HG03025 (cell line): Measurements from ENCODE around the gene FAM53B.

Experiments used
- ATAC-seq: cut with Tn5 transposase; IDR thresholded peaks from one replicate; pipeline ENCODE4 v1.9.1; 2021; ENCODE audit warnings: mild to moderate bottlenecking, moderate library complexity; ENCODE audit not compliant: unreplicated experiment, low FRiP score

FAM53B gene

DNA sequence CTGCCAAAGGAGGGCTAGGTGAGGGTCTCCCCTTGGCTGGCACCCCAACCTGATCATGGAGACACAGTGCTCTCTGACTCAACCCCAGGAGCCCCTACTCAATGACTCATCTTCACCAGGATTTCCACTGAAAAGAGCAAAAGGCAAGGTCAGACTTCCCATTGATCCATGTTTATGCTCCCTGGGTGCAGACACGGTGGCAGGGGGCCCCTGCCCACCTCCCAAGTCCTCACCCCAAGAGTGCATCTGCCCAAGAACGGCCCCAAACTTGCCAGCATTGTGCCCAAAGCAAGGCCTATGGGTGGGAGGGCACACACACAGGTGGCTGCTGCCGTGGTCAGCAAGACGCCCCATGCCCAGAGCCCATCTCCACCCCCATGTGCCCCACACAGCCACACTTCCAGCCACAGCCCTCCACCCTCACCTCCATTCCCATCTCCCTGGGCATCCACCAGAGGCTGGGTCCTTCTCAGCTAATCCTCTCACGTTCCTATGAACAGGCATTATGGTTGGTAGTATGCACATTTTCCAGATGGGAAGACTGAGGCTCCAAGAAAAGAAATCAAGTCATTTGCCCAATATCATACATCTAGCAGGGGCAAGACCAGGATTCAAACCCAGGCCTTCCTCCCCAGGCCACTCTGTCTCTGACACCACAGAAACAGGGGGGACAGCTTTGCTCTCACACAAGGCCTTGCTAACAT lies 31.3 kb downstream of the FAM53B start:
- no peak for ATAC-seq

DNA sequence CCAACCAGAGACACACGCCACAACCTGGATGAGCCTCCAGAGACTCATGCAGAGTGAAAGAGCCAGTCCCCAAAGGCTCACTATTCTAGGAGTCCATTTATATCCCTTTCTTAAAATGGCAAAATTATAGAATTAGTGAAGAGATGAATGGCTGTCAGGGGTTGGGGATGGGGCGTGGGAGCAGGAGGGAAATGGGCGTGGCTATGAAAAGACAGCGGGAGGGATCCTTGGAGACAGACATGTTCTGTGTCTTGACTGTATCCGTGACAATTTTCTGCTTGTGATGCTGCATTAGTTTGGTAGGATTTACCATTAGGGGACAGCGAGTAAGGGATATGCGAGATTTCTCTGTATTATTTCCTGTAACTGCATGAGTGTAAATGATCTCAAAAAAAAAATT lies 33.0 kb downstream of the FAM53B start:
- no peak for ATAC-seq

DNA sequence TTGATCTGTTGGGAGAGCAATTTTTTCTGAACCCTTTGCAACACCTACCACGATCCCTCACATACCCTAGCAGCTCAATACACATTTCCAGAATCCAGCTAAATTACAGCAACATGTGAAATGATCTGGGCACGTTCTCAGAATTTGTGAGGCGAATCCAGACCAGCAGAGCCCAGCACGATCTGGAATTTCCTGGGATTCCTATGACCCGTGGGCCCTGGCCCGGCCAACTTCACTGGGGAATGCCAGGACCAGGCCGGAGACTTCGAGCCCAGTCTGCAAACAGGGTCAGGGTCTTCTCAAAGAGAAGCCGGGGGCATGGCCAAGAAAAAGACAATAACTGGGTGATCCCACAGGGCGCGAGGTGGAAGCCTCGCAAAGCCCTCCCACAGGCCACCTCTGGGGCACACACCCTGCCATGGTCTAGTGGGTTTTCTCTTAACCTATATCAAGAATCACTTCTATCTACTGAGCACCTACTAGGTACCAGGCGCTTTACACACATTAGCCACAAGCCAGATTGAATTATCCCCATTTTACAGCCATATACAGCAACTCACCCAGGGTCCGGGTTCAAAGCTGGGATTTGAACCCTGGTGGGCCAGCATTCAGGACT lies 33.8 kb downstream of the FAM53B start:
- ATAC-seq: no peak

DNA sequence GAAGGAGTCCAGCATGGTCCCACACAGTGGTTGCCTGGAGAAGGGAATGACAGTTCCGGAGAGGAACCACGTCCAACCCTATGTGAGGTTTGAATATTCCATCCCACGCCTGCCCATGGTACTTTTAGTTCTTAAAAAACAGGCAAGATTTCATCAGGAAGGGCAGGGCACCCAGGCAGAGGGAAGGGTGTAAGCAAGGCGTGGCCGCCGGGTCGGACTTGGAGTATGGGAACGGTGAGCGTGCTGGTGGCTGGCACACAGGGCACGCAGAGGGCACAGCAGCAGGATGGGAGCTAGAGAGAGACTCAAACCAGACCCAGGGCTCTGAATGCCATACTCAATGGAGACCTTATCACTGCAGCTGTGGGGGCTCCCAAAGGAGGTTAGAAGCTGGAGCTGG lies 34.3 kb downstream of the FAM53B start:
- no peak for ATAC-seq

DNA sequence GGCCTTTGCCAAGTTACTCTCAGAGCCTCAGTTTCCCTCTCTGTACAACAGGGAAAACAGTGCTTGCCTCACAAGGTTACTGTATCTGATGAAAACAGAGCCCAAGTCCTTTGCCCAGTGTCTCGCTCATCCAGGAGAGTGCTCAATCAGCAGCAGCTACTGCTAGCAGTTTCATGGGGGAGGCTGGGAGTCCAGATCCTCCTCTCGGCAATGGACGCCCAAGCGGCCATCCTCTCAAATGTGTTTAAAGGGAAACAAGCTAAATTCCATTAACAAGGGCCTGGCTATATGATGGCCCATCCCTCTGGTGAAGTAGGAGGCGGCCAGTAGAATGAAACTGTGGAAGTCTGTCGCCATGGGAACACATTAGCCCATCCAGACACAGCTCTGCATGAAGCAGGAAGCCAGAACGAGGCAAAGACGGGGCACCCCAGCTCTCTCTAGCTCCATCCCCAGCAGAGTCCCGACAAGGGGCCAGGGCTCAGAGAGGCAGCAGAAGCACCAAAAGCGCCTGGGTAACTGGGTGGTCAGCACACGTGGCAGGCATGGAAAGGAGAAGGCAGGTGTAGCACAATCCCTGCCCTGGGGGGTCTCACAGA lies 35.2 kb downstream of the FAM53B start:
- ATAC-seq: no peak

DNA sequence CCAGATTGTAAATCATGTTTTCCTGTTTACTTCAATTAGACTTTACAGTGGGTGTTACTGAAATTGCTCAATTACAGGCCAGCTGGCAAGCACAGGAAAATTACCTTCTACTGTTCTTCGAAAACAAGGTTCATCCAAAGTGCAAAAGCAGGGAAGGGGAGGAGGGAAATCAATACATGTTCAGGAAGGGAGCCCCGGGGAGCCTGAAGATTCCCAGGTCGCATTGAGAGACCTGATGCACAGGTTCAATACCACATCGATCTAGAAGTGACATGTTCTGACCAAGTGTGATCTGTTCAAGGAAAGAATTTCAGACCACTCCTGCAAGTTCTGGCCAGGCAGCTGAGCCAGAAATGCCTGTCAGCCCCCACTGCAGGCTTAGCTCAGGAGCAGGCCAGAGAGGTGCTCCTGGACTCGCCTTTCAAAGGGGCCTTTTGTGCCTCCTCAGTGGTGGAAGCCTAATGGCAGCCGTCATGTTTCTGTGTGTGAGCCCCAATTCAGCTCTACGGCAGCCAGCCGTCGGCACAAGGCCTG lies 35.9 kb downstream of the FAM53B start:
- ATAC-seq: no peak

DNA sequence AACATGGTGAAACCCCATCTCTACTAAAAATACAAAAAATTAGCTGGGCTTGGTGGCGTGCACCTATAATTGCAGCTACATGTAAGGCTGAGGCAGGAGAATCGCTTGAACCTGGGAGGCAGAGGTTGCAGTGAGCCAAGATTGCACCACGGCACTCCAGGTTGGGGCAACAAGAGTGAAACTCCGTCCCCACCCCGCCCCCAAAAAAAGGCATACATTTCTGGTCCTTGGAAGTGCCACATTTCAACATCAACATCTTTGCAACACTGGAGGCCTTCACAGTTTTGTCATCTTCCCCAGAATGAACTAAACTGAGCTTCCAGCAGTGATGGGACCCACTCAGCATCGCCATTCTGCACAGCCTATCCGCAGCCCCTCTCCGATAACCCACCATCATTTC lies 36.6 kb downstream of the FAM53B start:
- ATAC-seq: no peak

DNA sequence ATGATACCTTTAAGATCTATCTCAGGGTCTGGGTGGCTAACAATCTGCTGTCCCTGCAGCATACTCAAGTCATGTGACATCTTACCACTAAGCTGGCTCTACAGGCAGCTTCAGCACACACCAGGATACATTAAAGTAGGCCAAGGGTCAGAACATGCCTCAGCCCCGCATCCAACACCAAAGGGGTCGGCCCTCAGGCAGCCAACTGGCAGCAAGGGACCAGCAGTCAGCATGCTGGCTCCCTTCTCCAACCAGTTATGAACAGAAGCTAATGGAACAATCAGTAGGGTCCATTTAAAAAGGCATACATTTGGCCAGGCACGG lies 37.1 kb downstream of the FAM53B start:
- no peak for ATAC-seq

DNA sequence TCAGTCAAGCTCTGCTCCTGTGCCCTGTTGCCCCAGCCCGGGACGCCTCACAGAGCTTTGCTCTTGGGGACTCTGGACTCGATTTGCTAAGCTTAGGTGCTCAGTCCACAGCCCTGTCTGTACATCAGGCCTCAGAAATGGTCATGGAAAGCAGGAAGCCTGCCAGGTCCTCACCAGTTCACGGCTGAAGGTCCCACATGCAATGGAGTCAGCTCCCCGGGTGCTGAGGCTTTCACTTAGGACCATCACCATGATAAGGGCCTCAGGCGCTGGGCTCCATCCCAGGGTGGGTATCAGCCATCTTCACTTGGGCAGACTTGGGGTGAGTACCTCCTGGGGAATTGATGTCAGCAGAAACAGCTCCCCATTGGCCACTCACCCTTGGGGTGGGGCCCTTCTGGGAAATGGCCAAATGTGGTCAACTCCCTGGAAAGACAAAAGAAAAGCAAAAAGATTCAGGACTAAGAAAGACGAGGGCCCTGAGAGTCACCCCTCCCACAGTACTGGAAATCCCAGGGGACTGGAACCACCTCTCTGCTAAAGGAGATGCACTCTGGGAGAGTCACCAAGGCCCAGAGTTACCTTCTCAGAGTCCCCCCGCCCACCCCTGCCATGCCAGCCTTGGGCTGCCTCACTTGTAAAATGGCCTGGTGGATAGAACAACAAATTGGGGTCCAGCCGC lies 37.6 kb downstream of the FAM53B start:
- ATAC-seq: no peak

DNA sequence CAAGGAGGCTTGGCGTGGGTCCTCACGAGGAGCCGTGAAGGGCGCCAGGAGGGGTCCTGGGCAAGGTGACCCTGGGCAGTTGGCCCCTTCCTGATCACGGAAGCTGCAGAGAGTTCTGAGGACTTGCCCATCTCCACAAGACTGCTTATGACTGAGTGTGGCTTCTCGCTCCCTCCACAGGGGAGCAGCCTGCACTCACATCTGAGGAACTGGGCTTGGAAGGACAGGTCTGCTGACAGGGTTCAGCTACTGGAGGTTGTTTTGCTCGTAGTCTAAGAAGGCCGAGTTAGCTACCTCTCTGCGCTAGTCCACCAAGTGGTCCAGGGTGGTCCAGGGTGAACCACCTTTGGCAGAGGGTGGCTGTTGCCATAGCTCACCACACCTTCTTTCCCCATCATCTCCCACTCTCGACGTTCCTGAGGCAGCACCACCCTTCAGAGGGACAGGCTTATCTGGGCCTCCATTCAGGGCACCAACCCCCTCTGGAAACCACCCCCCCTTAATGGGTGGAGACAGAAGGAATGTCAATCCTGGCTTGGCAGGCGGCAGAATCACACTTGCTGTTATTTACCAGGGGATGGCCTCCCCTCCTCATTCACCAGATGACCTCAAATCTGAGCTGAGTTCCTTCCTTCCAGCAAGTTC lies 38.2 kb downstream of the FAM53B start:
- no peak for ATAC-seq

DNA sequence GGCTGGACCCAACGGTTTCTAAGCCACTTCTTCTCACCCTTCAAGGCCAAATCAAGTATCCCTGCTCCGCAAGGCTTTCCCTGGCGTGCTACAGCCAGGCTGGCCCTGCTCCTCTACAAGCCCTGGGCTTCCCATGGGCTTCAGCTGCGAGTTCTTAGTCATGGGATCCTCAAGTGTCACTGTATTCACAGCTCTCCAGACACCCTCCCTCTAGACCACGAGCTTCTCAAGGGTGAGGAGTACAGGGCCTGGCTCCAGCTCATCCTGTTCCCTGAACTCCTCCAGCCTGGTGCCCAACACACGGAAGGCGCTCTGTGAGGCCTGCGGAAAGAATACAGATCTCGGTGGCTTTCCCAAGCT lies 38.8 kb downstream of the FAM53B start:
- ATAC-seq: no peak

DNA sequence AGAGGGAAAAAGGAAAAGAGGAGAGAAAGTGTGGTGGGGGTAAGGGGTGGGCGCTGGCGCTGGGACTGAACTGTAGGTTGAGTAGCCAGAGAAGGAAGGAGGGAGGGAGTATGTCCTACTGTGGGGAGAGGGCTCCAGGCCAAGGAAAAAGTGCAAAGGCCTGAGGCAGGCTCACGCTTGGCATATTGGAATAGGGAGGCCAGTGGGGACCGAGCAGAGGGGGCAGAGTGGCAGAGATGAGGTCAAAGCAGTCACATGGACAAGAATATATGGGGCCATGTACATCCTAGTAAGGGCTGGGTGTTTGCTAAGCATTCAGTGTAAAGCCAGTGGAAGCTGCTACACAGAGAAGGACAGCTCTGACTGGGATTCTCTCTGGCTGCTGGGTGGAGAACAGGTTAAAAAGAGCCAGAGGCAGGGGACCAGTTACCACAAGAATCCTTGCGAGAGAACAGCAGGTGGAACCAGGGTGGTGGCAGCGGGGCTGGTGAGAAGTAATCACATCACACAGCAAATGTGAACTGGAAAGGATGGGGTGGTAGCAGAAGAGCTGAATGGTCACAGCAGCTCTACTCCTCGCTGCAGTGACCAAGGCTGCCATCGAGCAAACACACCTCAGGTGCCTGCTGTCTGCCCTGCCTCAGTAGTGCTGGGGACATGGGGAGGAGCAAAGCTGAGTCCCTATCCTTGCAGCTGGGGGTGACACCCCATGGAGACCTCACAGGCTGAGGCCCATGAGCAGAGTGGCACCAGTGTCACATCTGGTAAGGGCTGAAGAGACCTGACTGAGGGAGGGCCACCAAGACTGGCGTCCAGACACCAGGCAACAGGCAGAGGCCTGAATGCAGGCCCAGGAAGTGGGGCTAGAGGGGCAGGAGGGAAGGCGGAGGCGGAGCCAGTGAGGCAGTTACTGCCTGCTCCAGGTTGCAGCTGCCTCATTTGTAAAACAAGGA lies 39.5 kb downstream of the FAM53B start:
- ATAC-seq: no peak

DNA sequence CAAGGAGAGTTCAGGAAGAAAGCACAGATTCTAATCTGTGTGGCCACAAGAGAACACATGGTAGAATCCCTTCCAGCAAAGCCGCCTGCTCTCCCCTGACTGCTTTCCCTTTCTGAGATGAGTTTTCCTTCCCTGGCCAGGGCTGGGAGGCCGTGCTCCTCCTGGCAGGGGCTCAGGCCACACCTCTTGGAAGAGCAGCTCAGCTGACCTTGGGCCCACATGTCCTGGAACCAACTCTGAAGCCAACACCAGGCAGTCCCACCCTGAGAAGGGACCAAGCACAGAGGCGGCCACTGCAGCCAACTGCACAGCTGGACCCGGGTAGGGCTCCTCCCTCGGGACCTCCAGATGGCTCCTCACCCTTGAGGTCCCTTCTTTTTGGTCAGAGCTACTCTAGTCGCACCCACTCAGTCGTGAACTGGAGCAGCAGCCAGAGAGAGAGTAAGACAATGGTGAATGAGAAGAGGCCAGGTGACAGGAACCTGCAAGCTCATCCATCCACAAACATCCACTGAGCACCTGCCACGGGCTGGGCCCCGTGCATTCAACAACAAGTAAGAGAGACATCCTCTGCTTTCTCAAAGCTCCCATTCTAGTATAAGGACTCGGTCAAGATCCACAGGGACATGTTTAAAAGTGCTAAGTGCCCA lies 40.3 kb downstream of the FAM53B start:
- ATAC-seq: no peak

DNA sequence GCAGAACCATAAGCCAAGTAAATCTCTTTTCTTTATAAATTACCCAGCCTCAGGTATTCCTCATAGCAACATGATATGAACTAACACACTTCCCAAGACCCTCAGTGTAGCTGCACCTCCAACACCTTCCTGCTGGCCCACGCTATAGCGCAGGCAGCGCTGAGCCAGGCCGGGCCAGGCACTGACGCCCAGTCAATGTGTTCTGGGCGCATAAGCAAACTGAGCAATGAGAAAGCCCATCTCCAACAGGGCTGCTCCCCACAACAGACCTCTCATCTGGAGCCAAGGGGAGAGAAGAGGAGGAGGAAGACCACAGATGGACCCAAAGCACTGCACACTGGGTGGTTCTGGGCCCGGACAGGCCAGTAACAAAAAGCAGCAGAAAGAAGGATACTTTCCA lies 40.8 kb downstream of the FAM53B start:
- ATAC-seq: no peak

DNA sequence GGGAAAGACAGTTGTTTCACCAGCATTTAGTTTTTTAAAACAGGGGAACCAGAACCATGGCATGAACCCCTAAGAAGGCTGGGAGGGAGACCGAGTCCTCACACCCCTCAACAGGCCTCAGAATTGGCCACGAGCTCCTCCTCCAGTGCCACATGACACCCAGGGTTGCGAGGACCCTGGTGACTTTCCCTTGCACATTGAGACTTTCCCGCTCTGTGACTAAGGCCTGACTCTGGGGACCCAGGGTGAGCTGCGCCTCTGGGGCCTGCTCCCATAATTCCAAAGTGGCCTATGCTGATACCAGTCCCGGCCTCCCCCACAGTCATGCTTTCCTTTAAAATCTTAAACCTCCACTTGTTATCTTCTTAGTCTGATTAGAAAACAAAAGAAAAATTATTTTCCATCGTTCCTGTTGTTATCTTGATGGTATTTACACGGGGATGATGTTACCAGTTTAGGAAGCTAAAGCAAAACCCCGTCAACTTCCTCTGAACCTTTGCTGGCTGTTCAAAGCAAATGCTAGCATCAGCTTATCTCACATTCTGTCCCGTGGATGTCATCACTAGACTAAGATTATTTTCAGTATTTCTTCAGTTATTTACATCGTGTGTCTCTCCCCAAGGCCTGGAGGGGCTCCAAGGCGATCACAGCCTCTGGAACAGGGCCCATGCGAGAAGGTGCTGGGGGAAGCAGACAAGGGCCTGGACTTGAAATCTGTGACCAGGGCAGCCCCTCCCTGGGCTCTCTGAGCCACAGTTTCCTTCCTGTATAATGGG lies 42.1 kb downstream of the FAM53B start:
- no peak for ATAC-seq

DNA sequence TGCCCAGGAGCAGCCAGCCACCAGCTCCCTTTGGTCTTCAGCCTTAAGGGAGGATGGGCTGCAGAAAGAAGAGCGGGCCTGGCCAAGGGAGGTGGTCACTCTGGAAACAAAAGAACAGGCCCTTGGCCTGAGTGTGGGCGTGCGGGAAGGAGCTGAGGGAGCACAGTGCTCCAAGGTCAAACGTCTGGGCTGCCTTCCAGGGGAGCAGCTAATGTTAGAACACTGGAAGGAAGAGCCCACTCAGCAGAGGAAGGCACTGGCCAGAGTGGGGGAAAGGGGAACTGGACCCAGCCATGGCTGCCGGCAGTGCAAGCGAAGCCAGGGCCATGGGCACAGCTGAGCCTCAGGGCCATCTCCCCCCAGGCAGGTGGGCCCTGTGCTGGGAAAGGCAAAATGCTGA lies 42.7 kb downstream of the FAM53B start:
- no peak for ATAC-seq

DNA sequence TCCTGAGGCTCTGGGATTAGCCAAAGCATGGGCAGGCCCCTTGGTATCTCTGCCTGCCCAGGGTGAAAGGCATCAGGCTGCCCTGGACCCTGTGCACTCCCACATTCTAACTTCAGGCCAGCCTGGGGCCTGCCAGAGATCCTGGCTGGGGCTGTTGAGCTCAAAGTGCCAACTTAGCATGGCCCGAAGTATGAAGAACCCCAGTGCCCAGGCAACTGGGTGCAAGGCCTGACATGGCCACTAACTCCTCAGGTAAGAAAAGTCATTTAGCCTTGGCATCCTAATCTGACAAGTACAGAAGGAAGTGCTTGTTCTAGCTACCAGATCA lies 43.2 kb downstream of the FAM53B start:
- ATAC-seq: no peak

DNA sequence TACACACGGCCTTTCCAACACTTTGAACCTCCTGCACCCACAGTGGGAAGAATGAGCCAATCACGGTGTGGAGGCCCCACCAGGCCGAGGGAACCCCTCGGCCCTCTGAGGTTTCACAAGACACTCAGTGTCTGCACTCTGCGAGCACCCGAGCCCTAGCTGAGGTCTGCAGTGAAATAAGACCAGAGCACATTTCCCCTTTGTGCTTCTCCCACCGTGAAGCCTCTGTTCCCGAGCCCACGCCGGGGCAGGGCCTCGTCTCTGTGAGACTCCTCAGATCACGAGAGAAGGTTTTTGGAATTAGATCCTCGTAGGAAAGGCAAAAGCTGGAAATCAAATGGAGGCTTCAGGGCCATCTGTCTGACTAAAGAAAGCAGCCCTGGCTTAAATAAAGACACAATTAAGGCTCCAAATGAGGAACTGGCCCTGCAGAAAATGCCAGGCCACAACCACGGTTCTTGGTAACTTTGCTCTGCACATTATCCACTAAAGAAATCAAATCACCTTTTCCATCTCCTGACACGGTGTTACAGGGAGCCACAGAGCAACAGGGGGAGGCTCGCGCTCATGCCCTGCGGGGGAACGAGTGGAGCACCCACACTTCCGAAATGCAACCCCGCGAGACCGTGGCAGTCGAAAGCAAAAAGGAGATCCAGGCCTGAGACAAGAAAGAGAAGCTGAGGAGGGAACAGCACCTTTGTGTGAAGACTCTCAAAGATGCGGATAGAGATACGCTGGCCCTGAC lies 43.7 kb downstream of the FAM53B start:
- no peak for ATAC-seq
